Dedifferentiated amniotic fluid mesenchymal stem cell (primary cell): Measurements from ENCODE around the gene PKNOX2.
A peak's percentile ranks its signal among the peaks of the same experiment; 100 is the strongest.

Experiments used
- DNase-seq: peaks from one replicate; pipeline ENCODE4 v3.0.0-alpha.2; 2016; ENCODE audit errors: extremely low spot score

Gene PKNOX2

DNA sequence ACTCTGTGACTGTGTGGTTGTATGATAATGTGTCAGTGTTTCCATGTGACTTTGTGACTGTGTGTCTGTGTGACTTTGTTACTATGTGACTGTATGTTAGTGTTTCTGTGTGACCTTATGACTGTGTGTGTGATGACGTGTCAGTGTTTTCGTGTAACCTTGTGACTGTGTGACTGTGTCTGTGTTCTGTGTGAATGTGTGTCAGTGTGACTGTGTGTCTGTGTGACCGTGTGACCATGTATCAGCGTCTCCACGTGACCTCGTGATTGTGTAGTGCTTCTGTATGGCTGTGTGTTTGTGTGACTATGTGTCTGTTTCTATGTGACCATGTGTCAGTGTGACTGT is 9.5 kb upstream of the PKNOX2 start:
- no peak for DNase-seq

DNA sequence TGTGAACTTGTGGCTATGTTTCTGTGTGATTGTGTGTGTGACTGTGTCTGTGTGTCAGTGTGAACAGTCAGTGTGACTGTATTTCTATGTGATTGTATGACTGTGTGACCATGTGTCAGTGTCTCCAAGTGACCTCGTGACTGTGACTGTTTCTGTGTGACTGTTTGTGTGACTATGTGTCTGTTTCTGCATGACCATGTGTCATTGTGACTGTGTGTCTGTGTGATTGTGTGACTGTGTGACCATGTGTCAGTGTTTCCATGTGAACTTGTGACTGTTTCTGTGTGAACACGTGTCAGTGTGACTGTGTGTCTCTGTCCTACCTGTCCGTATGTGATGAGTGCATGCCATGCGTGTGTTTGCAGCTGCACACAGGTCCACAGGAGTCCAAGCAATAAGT is 8.8 kb upstream of the PKNOX2 start:
- DNase-seq, result no peak

DNA sequence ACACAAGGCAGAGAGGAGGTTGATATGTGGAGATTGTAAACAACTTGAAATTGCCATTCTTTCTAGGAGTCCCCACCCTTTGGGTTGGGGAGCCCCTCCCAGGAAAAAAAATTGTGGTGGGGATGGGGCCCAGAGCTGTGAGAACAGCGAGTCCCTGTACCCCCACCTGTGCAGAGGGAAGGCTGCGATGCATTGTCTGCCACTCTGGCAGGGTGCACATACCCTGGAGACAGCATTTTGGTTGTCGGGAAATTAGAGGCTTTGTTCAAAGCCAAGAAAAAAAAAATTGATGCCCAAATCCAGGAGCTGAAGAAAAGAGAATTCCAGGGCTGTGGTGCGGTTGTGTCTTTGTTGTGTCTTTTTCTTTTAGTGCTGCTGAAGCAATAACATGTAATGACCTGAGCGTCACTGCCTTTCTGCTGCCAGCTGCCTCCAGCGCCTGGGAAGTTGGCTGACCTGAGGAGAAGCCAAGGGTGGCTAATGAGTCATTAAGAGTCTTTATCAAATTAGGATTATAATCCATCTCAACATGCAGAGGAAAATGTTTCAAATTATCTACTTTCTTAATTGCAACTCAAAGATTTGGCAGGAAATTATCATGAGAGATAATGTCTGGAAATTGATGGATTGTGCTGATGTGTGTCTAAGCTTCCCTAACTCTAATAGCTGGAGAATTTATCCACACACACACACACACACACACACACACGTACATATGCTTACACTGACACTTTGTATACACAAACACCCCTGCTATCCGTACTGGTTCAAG is 8.0 kb upstream of the PKNOX2 start:
- DNase-seq, result no peak

DNA sequence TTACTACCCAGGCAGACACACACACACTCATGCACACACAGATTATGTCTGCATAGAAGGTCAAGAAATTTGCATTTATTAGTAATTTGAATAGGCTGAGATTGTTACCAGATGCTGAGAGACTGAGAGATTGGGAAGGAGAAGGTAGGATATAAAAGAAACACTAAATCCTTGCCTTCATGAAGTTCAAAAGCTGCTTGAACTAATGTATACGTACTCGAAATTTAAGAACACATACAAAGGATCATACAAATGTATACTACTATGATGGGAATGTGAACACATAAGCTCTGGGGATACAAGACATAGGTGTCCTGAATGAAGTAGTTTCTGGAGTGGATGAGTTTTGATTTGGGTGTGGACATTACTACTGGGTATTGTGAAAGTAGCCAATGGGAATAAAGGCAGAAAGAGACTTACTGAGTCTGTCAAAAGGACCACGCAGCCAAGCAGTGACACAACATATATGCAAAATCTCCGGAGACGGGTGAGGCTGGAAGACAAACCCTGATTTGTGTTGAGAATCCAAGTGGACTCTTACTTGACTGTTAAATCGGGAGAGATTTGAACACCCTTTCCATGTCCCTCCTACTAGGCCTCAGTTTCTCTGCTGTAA is 7.3 kb upstream of the PKNOX2 start:
- no peak for DNase-seq

DNA sequence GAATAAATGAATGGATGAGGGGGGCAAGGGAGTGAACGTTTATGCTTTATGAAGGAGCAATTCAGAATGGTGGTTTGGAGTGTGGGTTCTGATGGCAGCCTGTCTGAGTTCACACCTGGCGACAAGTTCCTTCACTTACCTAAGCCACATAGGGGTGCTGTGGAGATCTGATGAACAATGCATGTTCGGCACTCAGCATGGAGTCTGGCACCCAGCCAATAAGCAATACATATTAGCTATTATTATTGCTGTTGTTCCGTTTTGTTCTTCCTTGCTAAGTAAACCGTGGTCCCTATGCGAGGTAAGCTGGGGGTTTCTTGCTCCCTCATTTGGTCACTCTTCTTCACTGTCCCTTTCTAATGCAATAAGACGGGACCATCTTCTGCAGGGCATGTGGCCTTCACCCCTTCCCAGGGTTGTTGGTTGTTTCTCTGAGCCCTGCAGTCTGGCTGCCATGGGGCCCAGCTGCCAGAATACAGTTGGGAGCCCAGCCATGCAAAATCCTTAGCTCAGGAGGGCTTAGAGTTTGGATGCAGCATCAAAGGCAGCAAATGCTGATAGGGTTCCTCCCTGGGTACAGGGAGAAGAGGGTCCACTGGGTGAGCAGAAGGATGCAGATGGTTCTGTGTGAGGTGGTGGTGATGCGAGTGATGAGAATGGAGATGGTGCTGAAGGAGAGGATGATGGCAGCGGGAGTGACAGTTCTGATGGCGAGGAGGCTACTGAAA is 6.4 kb upstream of the PKNOX2 start:
- DNase-seq, result no peak

DNA sequence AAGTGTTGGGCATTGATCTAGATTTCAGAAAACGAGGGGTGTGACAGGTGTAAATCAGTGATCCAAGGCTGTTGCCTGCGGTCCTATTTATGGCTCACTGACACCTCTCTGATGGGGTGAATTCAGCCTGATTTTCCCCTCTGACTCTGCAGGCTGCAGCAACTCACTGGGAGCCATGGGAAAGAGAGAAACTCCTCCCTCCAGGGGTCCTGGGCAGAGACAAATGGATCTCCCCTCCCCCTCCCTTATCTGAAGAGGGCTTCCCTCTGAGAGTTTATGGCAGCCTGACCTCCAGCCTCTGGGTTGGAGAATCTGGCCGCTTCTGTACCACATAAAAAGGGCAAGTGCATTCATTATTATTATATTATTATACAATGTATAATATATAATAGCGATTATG is 1.8 kb upstream of the PKNOX2 start:
- DNase-seq, result no peak

DNA sequence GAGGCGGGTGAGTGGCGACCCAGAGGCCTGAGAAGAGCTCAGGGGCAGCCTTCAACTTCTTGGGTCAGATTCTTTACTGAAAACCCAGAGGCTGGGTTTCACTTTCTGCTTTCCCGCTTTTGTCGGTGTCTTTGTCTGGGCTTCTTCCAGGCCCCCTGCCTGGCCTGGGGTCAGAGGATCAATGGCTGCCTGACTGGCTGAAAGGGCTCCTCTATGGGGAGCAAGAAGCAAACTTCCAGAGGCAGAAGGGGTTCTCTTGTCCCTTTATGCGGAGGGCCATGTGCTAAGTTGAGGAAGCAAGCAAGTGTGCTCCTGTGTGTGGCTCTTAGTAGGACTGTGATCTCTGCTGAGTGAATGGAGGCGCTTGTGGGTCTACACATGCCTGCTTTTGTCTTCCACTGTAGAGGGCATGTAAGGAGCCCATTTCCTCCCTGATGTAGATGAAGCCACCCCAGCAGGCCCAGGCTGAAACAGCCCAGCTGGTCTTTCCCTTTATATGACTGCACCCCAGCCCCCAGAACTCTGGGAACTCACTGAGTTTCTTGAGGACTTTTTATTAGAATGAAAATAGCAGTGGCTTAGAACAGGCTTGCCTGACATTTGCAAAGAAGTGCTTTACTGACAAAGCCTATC is 1.0 kb upstream of the PKNOX2 start:
- no peak for DNase-seq

DNA sequence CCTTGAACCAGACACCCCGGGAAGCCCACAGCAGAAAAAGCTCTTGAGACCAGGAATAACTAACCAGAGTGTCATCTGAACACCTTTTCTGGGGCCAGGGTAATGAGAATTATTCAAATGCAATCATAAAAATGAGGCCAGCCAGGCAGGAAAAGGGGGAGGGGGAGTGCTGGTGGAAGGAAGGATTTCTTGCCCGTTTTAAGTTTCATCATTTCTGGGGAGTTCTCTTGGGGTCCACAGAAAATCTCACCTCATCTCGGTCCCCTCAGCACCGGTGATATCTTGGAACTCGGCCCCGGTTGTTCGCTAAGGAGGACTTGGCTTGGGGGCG is 495 bp upstream of the PKNOX2 start:
- no peak for DNase-seq

DNA sequence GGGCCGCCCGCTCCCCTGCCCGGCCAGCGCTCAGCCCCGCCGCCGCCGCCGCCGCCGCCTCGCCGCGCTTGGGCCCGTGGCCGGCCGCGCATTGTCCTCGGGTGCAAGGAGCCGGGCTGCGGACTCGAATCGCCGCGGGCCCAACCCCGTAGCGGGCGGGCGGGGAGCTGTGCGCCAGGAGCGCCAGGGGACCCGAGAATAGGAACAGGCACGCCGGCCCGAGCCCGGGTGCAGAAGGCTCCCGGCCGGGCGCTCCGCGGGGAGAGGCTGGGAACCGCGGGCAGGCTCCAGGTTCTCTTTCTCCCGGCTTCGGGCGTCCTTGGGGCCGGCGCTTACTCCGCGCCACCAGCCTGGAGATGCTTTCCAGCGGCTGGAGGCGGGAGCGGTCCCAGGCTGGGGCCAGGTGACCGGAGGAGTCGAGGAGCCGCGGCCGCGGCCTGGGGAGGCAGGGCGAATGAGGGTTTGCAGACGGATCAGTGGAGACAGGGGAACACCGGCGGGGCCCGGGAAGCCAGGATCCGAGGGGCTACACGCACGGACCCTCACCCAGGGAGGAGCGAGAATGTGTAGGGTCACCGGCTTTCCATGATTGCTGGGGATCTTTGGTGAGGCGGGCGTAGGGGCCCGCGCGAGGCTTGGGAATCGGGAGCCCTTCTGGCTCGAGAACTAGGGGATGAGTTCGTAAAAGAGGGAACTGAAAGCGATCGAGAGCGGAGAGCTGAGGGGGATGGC is 726 bp downstream of the PKNOX2 start:
- DNase-seq, result no peak

DNA sequence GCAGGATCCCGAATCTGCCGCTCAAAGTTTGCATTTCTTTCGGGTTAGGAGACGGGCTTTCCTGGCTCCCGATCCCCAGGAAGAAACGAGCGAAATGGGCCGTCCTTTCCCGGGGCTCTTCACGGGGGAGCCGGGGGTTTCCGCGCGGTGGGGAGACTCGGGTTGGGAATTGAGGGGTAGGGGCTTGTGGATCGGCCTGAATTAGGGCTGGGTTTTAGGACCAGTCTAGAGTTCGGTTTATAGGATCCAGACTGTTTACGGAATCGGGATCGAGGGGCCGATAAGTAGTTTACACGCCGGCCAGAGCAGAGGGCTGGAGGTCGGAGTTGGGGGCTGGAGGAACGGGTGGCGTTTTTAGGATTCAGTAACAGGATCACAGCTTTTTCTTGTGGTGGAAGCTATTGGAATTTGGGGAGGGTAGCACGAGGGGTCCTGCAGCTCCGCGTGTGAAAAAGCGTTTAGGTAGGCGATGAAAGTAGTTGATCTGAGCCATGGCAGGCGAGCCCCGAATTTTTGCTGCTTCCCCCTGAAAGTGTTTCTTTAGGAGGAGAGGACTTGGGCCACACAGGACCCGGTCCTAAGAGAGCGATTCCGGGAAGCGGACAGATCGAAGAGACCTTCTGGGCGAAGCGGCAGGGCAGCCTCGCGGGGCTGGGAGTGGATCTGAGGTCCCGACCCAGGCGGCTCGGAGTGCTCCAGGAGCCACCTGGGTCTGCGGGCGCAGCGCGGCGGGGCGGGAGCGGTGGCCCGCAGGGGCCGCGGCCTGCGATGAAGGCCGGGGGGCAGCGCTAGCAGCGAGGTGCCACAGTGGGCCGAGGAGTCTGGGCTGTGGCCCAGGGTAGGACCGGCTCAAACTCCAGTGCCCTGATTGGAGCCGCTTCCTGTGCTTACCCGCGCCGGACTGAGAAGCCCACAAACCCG is 1.6 kb downstream of the PKNOX2 start:
- no peak for DNase-seq

DNA sequence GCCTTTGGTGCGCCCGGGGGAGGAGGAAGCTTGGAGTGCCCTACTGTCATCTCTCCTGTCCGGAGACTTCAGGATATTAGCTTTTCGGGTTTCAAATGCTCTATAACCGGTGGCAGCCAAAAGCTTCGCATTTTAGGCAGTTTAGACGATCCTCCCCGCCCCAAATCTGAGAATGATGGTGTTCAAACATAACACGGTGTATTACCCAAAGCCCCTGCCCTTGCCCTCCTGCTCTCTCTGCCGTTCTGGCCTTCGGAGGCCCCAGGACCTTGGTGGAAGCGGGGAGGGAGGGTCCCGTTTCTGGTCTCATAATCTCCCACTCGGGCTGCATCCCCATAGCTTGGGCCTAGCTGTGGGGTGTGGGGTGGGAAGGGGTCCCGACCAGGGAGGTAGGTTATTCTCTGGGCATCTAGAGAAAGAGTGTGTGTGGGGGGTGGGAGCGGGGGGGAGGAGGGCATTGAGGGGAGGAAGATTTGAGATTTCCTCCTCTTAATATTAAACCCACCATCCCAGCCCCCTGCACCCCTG is 2.3 kb downstream of the PKNOX2 start:
- no peak for DNase-seq

DNA sequence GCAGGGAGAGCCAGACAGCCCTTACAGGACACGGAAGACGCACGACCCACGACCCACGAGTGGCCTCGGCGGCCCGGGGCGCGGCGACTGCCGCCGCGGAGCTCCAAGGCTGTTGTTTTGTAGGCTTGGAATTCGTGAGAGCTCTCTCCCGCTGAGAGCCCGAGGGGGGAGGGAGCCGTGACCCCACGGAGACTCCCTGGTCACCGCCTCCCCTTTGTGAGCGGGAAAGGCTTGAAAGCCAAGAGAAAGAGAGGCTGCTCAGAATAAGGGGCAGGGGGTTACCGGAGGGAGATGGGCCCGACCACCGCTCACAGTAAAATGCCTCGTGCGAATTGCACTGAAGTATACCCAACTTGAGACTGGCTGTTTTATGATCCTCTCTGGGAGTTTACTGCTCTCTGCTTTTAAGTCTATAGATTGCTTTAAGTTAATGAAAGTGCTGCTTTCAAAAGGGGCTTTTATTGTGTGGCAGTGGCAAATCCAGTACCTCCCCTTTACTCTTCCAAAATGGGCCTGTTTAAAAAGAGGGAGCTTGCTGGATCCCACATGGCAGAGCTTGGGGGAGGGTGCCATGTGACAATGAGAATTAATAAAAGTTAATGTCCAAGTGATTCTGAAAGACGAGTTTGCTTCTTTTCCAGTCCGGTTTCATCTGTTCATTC is 2.9 kb downstream of the PKNOX2 start:
- no peak for DNase-seq

DNA sequence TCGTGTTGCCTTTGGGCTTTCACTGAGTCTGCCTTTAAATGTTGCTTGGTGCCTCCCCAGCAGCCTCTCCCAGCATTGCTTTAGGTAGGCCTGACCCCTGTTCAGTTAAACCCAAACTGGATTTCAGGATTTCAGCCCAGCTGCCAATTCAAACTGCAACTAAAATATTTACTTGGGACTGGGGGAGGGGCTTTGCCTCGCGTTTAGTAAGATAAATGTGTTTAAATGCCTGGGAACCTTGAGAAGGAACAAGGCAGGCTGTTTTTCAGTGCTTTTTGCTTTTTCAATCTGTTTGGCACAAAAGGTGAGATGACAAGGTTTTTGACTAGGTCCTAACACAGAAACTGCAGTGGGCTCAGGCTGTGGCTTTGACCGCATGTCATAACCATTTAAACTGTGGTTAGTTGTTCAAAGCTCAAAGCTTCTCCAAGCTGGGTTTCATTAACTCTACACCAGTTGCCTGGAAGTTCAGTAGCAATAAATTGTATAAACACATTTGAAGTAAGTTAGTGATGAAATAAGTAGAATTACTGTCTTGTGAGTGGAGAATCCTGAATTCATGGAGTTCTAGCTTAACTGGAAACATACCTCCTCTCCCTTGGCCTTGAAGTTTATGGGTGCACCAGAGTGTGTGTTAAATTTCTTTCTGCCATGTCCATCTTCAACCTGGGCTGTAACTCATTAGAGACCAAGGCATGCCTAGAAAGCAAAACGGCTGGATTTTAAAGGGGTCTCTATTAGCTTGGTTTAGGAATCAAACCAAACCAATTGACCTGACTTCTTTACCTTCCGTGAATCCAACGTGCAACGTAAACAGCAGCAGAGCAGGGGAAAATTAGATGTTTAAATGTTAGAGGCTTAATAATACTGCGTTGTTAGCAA is 3.6 kb downstream of the PKNOX2 start:
- no peak for DNase-seq

DNA sequence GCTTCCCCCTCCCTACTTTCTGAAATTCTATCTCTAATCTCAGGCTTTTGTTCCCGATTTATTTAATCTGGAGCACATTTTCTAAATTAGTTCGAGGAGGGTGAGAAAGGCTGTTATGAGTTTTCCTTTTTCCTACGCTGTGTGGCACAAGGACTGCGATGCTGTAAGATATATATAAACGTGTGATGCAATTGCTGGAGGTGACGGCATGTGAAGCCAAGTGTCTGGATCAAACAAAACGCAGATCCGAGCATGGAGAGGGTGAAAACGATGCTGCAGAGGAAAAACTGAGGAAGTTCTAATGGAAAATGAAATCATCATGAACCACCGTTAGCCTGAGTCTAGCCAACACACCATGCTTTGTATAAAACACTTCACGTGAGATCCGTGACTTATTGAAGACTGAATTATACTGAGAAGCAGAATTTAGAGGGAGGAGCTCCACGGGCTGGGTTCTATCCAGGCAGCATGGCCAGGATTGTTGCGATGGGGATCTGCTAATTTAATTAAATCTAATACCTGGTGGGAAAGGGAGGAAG is 4.4 kb downstream of the PKNOX2 start:
- DNase-seq, result no peak

DNA sequence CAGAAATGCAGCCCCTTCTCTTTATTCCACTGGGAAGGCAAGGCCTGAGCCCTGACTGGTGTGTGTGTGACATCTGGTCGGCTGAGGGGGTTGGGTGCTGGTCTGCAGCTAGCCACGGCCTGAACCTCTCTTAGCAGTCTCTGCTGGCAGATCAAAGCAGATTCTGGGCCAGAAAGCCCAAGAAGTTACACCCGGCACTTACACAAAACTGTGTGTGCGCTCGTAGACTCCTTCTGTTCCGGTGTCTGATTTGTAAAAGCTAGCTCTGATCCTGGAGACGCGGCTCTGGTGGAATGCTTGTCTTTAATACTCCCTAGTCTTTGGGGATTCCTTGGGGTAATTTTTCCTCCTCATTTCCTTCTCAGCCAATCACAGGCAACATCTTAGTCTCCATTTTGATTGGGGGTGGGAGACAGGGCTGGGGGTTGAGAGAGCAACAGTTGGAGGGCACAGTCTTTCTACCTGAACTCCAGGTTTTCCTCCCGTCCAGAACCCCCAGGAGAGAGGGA is 5.5 kb downstream of the PKNOX2 start:
- DNase-seq, result no peak

DNA sequence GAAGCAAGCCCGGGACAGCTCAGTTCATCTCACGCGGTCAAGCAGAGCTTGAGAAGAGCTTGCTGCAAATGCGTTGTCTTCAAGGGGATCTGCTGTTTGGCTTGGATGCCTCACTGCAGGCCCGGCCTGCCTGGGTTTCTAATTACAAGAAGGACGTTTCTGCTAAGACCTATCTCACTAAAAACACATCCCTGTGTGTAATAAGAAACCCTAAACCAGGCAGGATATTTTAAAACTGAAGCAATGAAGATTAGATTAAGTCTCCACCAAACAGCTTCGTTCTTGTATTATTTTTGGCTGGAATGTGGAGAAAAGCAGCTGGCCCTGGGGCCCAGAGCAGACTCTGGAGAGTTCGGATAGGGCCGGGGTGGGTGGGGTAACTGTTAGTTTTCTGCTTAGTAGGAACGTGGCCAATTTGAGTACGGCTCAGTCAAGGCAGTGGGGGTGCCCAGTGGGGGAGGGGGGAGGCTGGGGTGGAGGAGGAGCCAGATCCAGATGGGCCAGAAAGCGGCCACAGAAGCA is 6.0 kb downstream of the PKNOX2 start:
- DNase-seq, result peak; percentile 88

DNA sequence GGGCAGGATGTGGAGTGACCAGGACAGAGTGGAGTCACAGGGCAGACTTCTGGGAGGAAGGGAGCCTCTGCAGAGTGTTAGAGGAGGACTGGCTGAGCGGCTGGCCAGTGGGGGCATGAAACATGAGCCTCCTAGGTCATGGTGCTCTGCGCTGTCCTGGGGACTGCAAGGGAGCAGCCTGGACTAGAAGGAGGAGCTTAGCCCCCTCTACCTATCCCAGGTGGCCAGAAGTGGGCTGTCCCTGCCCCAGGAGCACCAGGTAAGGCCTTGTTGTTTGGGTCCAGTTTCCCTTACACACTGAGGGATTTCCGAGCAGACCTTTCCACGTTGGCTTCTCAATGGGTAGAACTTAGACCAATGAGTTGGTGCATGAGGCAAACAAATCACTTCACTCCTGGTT is 7.4 kb downstream of the PKNOX2 start:
- no peak for DNase-seq

DNA sequence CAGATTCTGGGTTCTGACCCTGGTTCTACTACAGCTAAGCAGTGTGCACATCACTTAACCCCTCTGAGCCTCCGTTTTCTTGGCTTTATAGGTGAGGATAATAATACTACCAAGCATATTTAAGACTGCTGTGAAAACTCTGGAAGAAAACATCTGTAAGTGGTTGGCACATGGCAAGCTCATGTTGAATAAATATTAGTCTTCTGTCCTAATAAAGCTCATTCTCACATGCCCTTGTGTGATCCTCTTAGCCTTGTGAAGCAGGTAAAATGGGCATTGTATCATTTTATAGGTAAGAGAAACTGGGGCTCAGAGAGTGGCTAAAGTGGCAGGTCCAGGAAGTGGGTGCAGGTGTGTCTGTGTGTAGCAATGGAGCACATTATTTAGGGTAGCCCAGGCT is 8.5 kb downstream of the PKNOX2 start:
- DNase-seq, result no peak

DNA sequence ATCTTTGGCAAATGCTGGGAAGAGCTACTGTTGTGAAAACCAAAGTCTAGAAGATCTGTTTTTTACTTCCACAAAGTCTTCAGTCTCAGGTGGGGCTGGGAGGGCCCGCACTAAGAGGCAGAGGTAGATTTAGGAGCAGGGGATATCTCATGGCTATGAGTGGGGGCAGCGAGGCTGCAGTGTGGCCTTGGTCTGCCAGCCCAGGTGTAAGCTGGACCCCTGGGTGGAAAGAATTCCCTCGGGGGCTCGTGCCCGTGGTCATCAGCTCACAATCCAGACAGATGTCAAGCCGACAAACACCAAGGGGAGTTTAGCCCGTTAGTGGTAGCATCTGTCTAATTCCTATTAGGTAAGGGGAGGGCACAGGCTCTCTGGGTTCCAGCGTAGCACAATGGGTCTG is 9.0 kb downstream of the PKNOX2 start:
- DNase-seq, result no peak
